ENCODE data around the gene LAMTOR4. TPM values are rescaled to one million over a fixed set of nuclear protein-coding genes. Genes with fewer than 3 reads are reported as not detected.
A peak's percentile ranks its signal among the peaks of the same experiment; 100 is the strongest.
"Not testable (repeated sequence)": the region's sequence is repeated elsewhere in the genome, so short reads cannot be mapped to it uniquely, and the experiment has no call there.

Gene LAMTOR4
- total RNA-seq, 1 donor from 2014 or later = 70.5 TPM

- Mint-ChIP-seq H3K4me1 (peaks cover 26% of the 10 kb centered on the region), H3K27me3 (ENCODE audit: insufficient read depth, low read depth) (peaks cover 11% of the 10 kb centered on the region), H3K4me3 (peak overlapping the region; percentile 83), H3K27ac (no peak overlapping the region), H3K36me3 (peaks cover 18% of the 10 kb centered on the region), H3K9me3 (no peaks in the 10 kb centered on the region)
- DNase-seq (ENCODE audit: low spot score) = no peak
- H2AFZ ChIP-seq (replicated peaks) = no peak overlapping the region
- peaks cover 52% of the 10 kb centered on the region for H4K20me1 ChIP-seq (ENCODE audit: low read depth)
- peaks cover 21% of the 10 kb centered on the region for H3K4me1 ChIP-seq
- H3K9me3 ChIP-seq (ENCODE audit: low read depth) = no peaks in the 10 kb centered on the region
- no peaks in the 10 kb centered on the region for H3K36me3 ChIP-seq
- H3K4me2 ChIP-seq = peak overlapping the region; percentile 87
- no peak overlapping the region for H3K4me3 ChIP-seq
- no peak overlapping the region for H3K9ac ChIP-seq
- peaks cover 10% of the 10 kb centered on the region for H3K79me2 ChIP-seq (ENCODE audit: low read depth)
- H3K27ac ChIP-seq = no peak overlapping the region
- H3F3A ChIP-seq (ENCODE audit: low read depth) = peaks cover 21% of the 10 kb centered on the region
- TF ChIP-seq EZH2phosphoT487 (IDR thresholded peaks at IDR 0.05) (no peak), CTCF (IDR thresholded peaks at IDR 0.05) (no peak), EZH2 (IDR thresholded peaks at IDR 0.05) (no peak)
- H3K27me3 ChIP-seq = peaks cover 36% of the 10 kb centered on the region
Observed at GRCh38 chr7:100175296-100175935, 26.7 kb downstream of the LAMTOR4 start.

- H3K36me3 ChIP-seq = no peaks in the 10 kb centered on the region
- H3K4me3 ChIP-seq = peak overlapping the region; percentile 95
- no peak overlapping the region for H3K27ac ChIP-seq
- TF ChIP-seq EZH2phosphoT487 (IDR thresholded peaks at IDR 0.05) (no peak), EZH2 (IDR thresholded peaks at IDR 0.05) (no peak), CTCF (IDR thresholded peaks at IDR 0.05) (no peak)
- H2AFZ ChIP-seq (replicated peaks) = peak overlapping the region; percentile 83
- H3K4me2 ChIP-seq = peak overlapping the region; percentile 87
- Mint-ChIP-seq H3K9me3 (no peaks in the 10 kb centered on the region), H3K4me1 (peaks cover 23% of the 10 kb centered on the region), H3K36me3 (peaks cover 15% of the 10 kb centered on the region), H3K27ac (no peak overlapping the region), H3K4me3 (peak overlapping the region; percentile 94), H3K27me3 (ENCODE audit: insufficient read depth, low read depth) (peaks cover 9% of the 10 kb centered on the region)
- peak overlapping the region; percentile 64 for H3K9ac ChIP-seq
- peaks cover 43% of the 10 kb centered on the region for H4K20me1 ChIP-seq (ENCODE audit: low read depth)
- peaks cover 13% of the 10 kb centered on the region for H3K4me1 ChIP-seq
- H3K27me3 ChIP-seq = peaks cover 26% of the 10 kb centered on the region
- H3F3A ChIP-seq (ENCODE audit: low read depth) = peaks cover 17% of the 10 kb centered on the region
- H3K9me3 ChIP-seq (ENCODE audit: low read depth) = no peaks in the 10 kb centered on the region
- no peak for DNase-seq (ENCODE audit: low spot score)
- H3K79me2 ChIP-seq (ENCODE audit: low read depth) = peaks cover 10% of the 10 kb centered on the region
Observed at GRCh38 chr7:100176096-100177044, 27.7 kb downstream of the LAMTOR4 start.

DNA sequence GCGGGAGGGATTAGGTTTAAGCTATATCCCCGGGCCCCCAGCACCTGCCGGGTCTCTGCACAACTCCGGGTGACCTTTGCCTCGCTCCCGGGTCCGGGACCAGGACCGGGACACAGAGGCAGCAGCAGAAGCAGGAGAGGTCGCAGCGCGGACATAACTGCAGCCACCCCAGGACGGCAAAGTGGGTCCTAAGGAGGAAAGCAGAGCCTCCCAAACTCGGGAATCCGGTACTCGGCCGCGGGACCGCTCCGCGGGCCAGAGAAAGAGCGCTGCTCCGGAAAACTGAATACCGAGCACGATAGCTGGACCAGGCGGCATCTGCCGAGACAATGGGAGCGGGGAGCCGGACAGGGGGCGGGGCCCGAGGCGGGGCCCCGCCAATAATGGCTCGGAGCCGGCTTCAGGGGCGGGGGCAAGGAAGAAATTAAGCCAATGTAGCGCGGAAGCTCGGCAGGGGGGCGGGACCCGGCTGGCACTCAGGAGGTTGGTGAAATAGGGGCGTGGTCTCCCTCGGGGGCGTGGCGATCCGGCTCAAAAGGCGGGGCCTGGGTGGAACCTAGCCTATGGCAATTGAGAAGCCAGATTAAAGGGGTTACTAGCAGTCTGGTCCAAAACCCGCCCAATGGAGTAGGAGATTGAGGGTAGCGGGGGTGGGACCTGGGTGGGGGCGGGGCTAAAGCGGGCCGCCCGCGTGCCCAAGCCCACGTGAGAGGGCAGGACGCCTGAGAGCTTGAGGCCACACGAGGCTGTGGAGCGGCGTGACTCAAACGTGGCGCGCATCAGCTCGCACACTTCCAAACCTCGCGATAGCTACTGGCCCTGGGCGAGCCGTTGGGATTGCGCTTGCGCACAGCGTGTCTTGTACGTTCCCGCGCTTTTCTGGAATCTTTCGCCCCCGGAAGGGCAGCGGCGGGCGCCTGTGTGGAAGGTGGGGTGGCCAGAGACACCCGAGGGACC lies 28.6 kb downstream of the LAMTOR4 start, which contains the start of the genes GPC2 and STAG3:
Gene GPC2, minus strand, starts transcription at position 337 of the 957 bp plus-strand sequence. Its CDS starts 182 bp downstream, at position 155.
Gene STAG3, plus strand, starts transcription at position 874 of the 957 bp plus-strand sequence. CDS start 2,639 bp downstream, outside the sequence.
- Mint-ChIP-seq H3K27ac (no peak within 1 kb of the TSS), H3K36me3 (peaks cover 15% of the 10 kb centered on the region), H3K4me3 (peak within 1 kb of the TSS; percentile 94), H3K4me1 (peaks cover 27% of the 10 kb centered on the region), H3K27me3 (ENCODE audit: insufficient read depth, low read depth) (peaks cover 9% of the 10 kb centered on the region), H3K9me3 (no peaks in the 10 kb centered on the region)
- Histone ChIP-seq H3K4me3 (peak within 1 kb of the TSS; percentile 95), H3K79me2 (ENCODE audit: low read depth) (peaks cover 10% of the 10 kb centered on the region), H2AFZ (replicated peaks) (peak within 1 kb of the TSS; percentile 83), H3F3A (ENCODE audit: low read depth) (peaks cover 11% of the 10 kb centered on the region), H3K4me1 (peaks cover 7% of the 10 kb centered on the region), H3K36me3 (no peaks in the 10 kb centered on the region), H3K4me2 (peak within 1 kb of the TSS; percentile 87), H3K9ac (peak within 1 kb of the TSS; percentile 64), H3K27me3 (peaks cover 17% of the 10 kb centered on the region), H4K20me1 (ENCODE audit: low read depth) (peaks cover 35% of the 10 kb centered on the region), H3K27ac (no peak within 1 kb of the TSS), H3K9me3 (ENCODE audit: low read depth) (no peaks in the 10 kb centered on the region)
- no peak for TF ChIP-seq EZH2 (IDR thresholded peaks at IDR 0.05)
- TF ChIP-seq EZH2phosphoT487 (IDR thresholded peaks at IDR 0.05) = no peak
- TF ChIP-seq CTCF (IDR thresholded peaks at IDR 0.05) = no peak
- DNase-seq (ENCODE audit: low spot score) = peak; percentile 98

- not testable (repeated sequence) for H3K9me3 Mint-ChIP-seq; H3K36me3 ChIP-seq; H3F3A ChIP-seq (ENCODE audit: low read depth); H3K4me1 ChIP-seq; H3K9me3 ChIP-seq (ENCODE audit: low read depth); H3K27ac ChIP-seq; H2AFZ ChIP-seq (replicated peaks); H3K4me2 ChIP-seq; H3K27ac Mint-ChIP-seq; H3K27me3 Mint-ChIP-seq (ENCODE audit: insufficient read depth, low read depth); H3K9ac ChIP-seq; H3K4me3 ChIP-seq; H3K4me3 Mint-ChIP-seq; H3K36me3 Mint-ChIP-seq; DNase-seq (ENCODE audit: low spot score)
- Histone ChIP-seq H4K20me1 (ENCODE audit: low read depth) (peaks cover 15% of the 10 kb centered on the region), H3K79me2 (ENCODE audit: low read depth) (peaks cover 10% of the 10 kb centered on the region), H3K27me3 (peaks cover 16% of the 10 kb centered on the region)
- peaks cover 22% of the 10 kb centered on the region for H3K4me1 Mint-ChIP-seq
Observed at GRCh38 chr7:100180084-100180483, 31.4 kb downstream of the LAMTOR4 start.

Measured in neural progenitor cell (in vitro differentiated cells).